GM12878 (cell line): ENCODE measurements around the gene HM13. TPM values are rescaled to one million over a fixed set of nuclear protein-coding genes. Genes with fewer than 3 reads are reported as not detected.

Experiments used
- ATAC-seq: fragments of 200-7000 bp; cut with Tn5 transposase; 3 replicates; pipeline ENCODE4 v1.9.1; 2020; ENCODE audit warnings: mild to moderate bottlenecking, moderate library complexity
- BruUV-seq: library from RNA; stranded (reverse); fragments of 400-500 nt; replicated peaks from 2 replicates; lab custom pipeline; 2021; lab: Mats Ljungman, UMichigan
- CTCF ChIA-PET: fragments of 300-600 bp; sonication (Branson Sonifier 250); formaldehyde crosslinking; extraction: SDS; loops from one replicate; lab custom pipeline; 2021; ENCODE audit warnings: inconsistent platforms; lab: Yijun Ruan, JAX
- POLR2A ChIA-PET: fragments of 350-600 bp; formaldehyde crosslinking; extraction: SDS; loops from one replicate; lab custom pipeline; 2021; ENCODE audit warnings: inconsistent platforms; lab: Charles Lee
- RAD21 ChIA-PET: fragments of 300-600 bp; sonication (Branson Sonifier 250); formaldehyde crosslinking; loops from one replicate; lab custom pipeline; 2023; ENCODE audit warnings: antibody characterized with exemption; ENCODE audit not compliant: unreplicated experiment; lab: Charles Lee
- SMC1A ChIA-PET: fragments of 300-600 bp; sonication (Branson Sonifier 250); formaldehyde crosslinking; loops from one replicate; lab custom pipeline; 2023; ENCODE audit not compliant: unreplicated experiment, uncharacterized antibody; lab: Charles Lee
- DNase-seq: peaks from one replicate; pipeline ENCODE4 v3.0.0-alpha.2; 2011; ENCODE audit warnings: low read depth, low spot score
- FAIRE-seq: peaks from 3 replicates; lab custom pipeline; 2011; peaks lifted over from hg19 to GRCh38; lab: Jason Lieb, UNC
- H2AFZ ChIP-seq: 2 replicates; pipeline ENCODE4 v1.6.0; 2011; ENCODE audit warnings: low read depth, low read length, control low read depth; ENCODE audit not compliant: control insufficient read depth
- H3K27ac ChIP-seq: 2 replicates; pipeline ENCODE4 v1.5.1; 2011; ENCODE audit warnings: control low read depth; ENCODE audit not compliant: control insufficient read depth, insufficient read depth
- H3K27me3 ChIP-seq, 2 experiments: replicated peaks in 1 of 2; 2 replicates each; pipeline versions ENCODE4 v1.6.0 to v1.6.1; 2011; ENCODE audit warnings: low read length in 1 of 2; ENCODE audit not compliant: control insufficient read depth in 2 of 2, insufficient read depth in 2 of 2
- H3K36me3 ChIP-seq, 2 experiments: 2 replicates each; pipeline ENCODE4 v1.5.1; 2011; ENCODE audit warnings: low read length in 1 of 2; ENCODE audit not compliant: control insufficient read depth in 2 of 2, insufficient read depth in 2 of 2
- H3K4me1 ChIP-seq: 2 replicates; pipeline ENCODE4 v1.6.1; 2011; ENCODE audit warnings: mild to moderate bottlenecking, low read length, moderate library complexity, mixed read lengths; ENCODE audit not compliant: control insufficient read depth, insufficient read depth
- H3K4me2 ChIP-seq: 2 replicates; pipeline ENCODE4 v1.6.0; 2011; ENCODE audit warnings: control low read depth; ENCODE audit not compliant: control insufficient read depth, insufficient read depth
- H3K4me3 ChIP-seq: fragments of 200-600 bp; sonication (generic); 2 replicates; pipeline ENCODE4 v1.5.1; 2016
- H3K79me2 ChIP-seq: 2 replicates; pipeline ENCODE4 v1.6.0; 2011; ENCODE audit warnings: low read length; ENCODE audit not compliant: control insufficient read depth, insufficient read depth
- H3K9ac ChIP-seq: 2 replicates; pipeline ENCODE4 v1.8.0; 2011; ENCODE audit warnings: low read length, control low read depth, mixed read lengths; ENCODE audit not compliant: control insufficient read depth, insufficient read depth
- H3K9me3 ChIP-seq: replicated peaks from 3 replicates; pipeline ENCODE4 v1.5.1; 2011; ENCODE audit warnings: mild to moderate bottlenecking, low read length; ENCODE audit not compliant: control insufficient read depth, insufficient read depth
- H4K20me1 ChIP-seq: 2 replicates; pipeline ENCODE4 v1.6.0; 2011; ENCODE audit not compliant: control insufficient read depth, insufficient read depth
- ATF7 ChIP-seq: fragments of 450-650 bp; IDR thresholded peaks from 2 replicates; pipeline ENCODE4 v1.6.1; 2016; ENCODE audit warnings: low read depth, mild to moderate bottlenecking
- BCL11A ChIP-seq: IDR thresholded peaks from 2 replicates; pipeline ENCODE4 v1.6.1; 2011; ENCODE audit warnings: low read depth, low read length
- CEBPB ChIP-seq, 2 experiments: fragments of 150-350 bp in 1 of 2; IDR thresholded peaks; 2 replicates each; pipeline ENCODE4 v1.6.1; 2012 to 2014; ENCODE audit warnings: low read depth in 2 of 2, low read length in 2 of 2, borderline replicate concordance in 1 of 2, inconsistent platforms in 1 of 2
- CHD1 ChIP-seq: IDR thresholded peaks from 2 replicates; pipeline ENCODE4 v1.6.1; 2012; ENCODE audit warnings: low read depth, low read length, improper control_type of control experiment
- MYB ChIP-seq: fragments of 150-350 bp; IDR thresholded peaks from 2 replicates; pipeline ENCODE4 v1.6.1; 2014; ENCODE audit warnings: mild to moderate bottlenecking, low read depth, low read length, borderline replicate concordance
- NFXL1 ChIP-seq: fragments of 450-650 bp; IDR thresholded peaks from 2 replicates; pipeline ENCODE4 v1.6.1; 2017; ENCODE audit warnings: antibody characterized with exemption, mild to moderate bottlenecking, borderline replicate concordance
- NR2C2 ChIP-seq: IDR thresholded peaks from 2 replicates; pipeline ENCODE4 v1.6.1; 2011; ENCODE audit warnings: borderline replicate concordance, low read depth; ENCODE audit not compliant: control insufficient read depth, insufficient read length
- STAT3 ChIP-seq: IDR thresholded peaks from 2 replicates; pipeline ENCODE4 v1.6.1; 2011; ENCODE audit warnings: low read depth, low read length, improper control_type of control experiment
- TBL1XR1 ChIP-seq: IDR thresholded peaks from 2 replicates; pipeline ENCODE4 v1.6.1; 2012; ENCODE audit warnings: low read depth, low read length, improper control_type of control experiment
- TCF3 ChIP-seq: IDR thresholded peaks from 2 replicates; pipeline ENCODE4 v1.6.1; 2012; ENCODE audit warnings: low read depth, mild to moderate bottlenecking, low read length, borderline replicate concordance; ENCODE audit not compliant: insufficient read depth
- YY1 ChIP-seq: IDR thresholded peaks from 2 replicates; pipeline ENCODE4 v1.6.1; 2011; ENCODE audit warnings: low read depth, mild to moderate bottlenecking, low read length
- WGBS: methylation state at CpG from one replicate; pipeline ENCODE4 v1.1.6; 2016; ENCODE audit warnings: low lambda C conversion rate; ENCODE audit not compliant: insufficient replicate concordance, insufficient coverage; ENCODE audit errors: missing lambda C conversion rate; 5-methylcytosine and 5-hydroxymethylcytosine counted together
- in situ Hi-C: fragments of 300-500 bp; cut with MboI; formaldehyde crosslinking; loops from 9 replicates; pipeline ENCODE4 v1.14.3; 2018; ENCODE audit warnings: mixed read lengths
- intact Hi-C: fragments of 100-400 bp; cut with micrococcal nuclease; formaldehyde crosslinking; loops from one replicate; pipeline ENCODE4 v1.14.2; 2022; ENCODE audit not compliant: unreplicated experiment
- polyA plus RNA-seq, 11 experiments: library from polyadenylated mRNA; depleted of rRNA in 4 of 11; unstranded in 6 of 11; stranded (reverse) in 5 of 11; fragments of >200 nt; fragmentation: Nextera tagmentation in 4 of 11; fragmentation: Illumina TruSeq in 1 of 11; extraction: Ambion mirVana in 4 of 11; extraction: Trizol in 1 of 11; gene quantifications; 1 replicate in 1 of 11; 2 replicates in 10 of 11; pipeline versions ENCODE4 v1.2.1 to v1.2.3, GENCODE V29; 2011 to 2016; ENCODE audit warnings: inconsistent platforms in 2 of 11, missing spikeins in 2 of 11, low read depth in 1 of 11
- total RNA-seq, 4 experiments: library from RNA; depleted of rRNA in 3 of 4; stranded (reverse); fragments of >200 nt in 3 of 4; fragmentation: Illumina TruSeq in 1 of 4; extraction: Trizol in 1 of 4; gene quantifications; 2 replicates each; pipeline versions ENCODE4 v1.2.1 to v1.2.3, GENCODE V29; 2013 to 2021
- TF ChIP-seq, protein P1 (sequence below), 3 experiments: IDR thresholded peaks in 2 of 3; conservative IDR thresholded peaks in 1 of 3; 2 replicates each; pipeline ENCODE4 v1.5.1; 2011; ENCODE audit warnings: low read depth in 3 of 3, low read length in 3 of 3, mild to moderate bottlenecking in 3 of 3, control low read depth in 2 of 3, moderate library complexity in 2 of 3, inconsistent platforms in 1 of 3, mixed read lengths in 1 of 3; ENCODE audit not compliant: control insufficient read depth in 2 of 3, insufficient read depth in 1 of 3; ENCODE audit errors: extremely low read depth in 1 of 3
- TF ChIP-seq, protein P2 (sequence below): IDR thresholded peaks from 2 replicates; pipeline ENCODE4 v1.6.1; 2012; ENCODE audit warnings: mild to moderate bottlenecking, low read depth, low read length

HM13 gene
- total and polyA plus RNA-seq, 10 of the 15 experiments (the other 5 are each of a cell fraction or from before 2014, with no cell fraction given), result 4.8 to 185 (median 81.7) TPM

DNA sequence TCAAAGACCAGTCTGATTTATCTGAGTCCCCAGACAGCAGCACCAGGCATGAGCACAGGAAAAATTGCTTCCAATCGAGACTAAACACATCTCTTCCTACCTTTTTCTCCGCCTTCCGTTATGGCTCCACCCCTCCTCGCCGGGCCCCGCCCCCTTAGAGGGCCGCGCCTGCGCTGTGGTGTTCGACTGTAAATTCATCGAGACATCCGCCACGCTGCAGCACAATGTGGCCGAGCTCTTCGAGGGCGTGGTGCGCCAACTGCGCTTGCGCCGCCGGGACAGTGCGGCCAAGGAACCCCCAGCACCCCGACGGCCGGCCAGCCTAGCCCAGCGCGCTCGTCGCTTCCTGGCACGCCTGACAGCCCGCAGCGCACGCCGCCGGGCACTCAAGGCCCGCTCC is 30.2 kb upstream of the HM13 start:
- DNase-seq (no peak), ATAC-seq (no peak), FAIRE-seq (no peak)
- no peaks in the 10 kb centered on the region for H3K36me3 ChIP-seq
- H3K27me3 ChIP-seq, result peaks cover 1 to 2% of the 10 kb centered on the region in 2 experiments; a peak in 3 of 4 replicates
- TF ChIP-seq TCF3 (no peak), TBL1XR1 (no peak), CEBPB (IDR thresholded peaks at IDR 0.05; ENCODE audit: borderline replicate concordance in 1 of 2, low read depth in 2 of 2, low read length in 2 of 2) (no peak), NR2C2 (no peak), CHD1 (no peak), MYB (no peak), YY1 (no peak), ATF7 (no peak), BCL11A (no peak), STAT3 (no peak), NFXL1 (no peak)
- TF ChIP-seq, protein P1, sequence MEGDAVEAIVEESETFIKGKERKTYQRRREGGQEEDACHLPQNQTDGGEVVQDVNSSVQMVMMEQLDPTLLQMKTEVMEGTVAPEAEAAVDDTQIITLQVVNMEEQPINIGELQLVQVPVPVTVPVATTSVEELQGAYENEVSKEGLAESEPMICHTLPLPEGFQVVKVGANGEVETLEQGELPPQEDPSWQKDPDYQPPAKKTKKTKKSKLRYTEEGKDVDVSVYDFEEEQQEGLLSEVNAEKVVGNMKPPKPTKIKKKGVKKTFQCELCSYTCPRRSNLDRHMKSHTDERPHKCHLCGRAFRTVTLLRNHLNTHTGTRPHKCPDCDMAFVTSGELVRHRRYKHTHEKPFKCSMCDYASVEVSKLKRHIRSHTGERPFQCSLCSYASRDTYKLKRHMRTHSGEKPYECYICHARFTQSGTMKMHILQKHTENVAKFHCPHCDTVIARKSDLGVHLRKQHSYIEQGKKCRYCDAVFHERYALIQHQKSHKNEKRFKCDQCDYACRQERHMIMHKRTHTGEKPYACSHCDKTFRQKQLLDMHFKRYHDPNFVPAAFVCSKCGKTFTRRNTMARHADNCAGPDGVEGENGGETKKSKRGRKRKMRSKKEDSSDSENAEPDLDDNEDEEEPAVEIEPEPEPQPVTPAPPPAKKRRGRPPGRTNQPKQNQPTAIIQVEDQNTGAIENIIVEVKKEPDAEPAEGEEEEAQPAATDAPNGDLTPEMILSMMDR (IDR thresholded peaks at IDR 0.05 in 2 of 3, conservative IDR thresholded peaks at IDR 0.05 in 1 of 3; ENCODE audit: control insufficient read depth in 2 of 3, extremely low read depth in 1 of 3, insufficient read depth in 1 of 3, low read depth in 3 of 3, low read length in 3 of 3), result no peak
- TF ChIP-seq, protein P2, sequence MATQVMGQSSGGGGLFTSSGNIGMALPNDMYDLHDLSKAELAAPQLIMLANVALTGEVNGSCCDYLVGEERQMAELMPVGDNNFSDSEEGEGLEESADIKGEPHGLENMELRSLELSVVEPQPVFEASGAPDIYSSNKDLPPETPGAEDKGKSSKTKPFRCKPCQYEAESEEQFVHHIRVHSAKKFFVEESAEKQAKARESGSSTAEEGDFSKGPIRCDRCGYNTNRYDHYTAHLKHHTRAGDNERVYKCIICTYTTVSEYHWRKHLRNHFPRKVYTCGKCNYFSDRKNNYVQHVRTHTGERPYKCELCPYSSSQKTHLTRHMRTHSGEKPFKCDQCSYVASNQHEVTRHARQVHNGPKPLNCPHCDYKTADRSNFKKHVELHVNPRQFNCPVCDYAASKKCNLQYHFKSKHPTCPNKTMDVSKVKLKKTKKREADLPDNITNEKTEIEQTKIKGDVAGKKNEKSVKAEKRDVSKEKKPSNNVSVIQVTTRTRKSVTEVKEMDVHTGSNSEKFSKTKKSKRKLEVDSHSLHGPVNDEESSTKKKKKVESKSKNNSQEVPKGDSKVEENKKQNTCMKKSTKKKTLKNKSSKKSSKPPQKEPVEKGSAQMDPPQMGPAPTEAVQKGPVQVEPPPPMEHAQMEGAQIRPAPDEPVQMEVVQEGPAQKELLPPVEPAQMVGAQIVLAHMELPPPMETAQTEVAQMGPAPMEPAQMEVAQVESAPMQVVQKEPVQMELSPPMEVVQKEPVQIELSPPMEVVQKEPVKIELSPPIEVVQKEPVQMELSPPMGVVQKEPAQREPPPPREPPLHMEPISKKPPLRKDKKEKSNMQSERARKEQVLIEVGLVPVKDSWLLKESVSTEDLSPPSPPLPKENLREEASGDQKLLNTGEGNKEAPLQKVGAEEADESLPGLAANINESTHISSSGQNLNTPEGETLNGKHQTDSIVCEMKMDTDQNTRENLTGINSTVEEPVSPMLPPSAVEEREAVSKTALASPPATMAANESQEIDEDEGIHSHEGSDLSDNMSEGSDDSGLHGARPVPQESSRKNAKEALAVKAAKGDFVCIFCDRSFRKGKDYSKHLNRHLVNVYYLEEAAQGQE, result no peak
- H3K27ac ChIP-seq, result no peak overlapping the region
- ChIA-PET SMC1A (no interaction called here), RAD21 (no interaction called here), POLR2A (interaction anchor here (0.7 kb wide), 1 partner anchor 102 kb away, joined by 3 read pairs; no protein-coding TSS in a partner anchor), CTCF (interaction anchor here (0.6 kb wide), 1 partner anchor 170 kb away, joined by 3 read pairs; no protein-coding TSS in a partner anchor)
- BruUV-seq, result no TSS peak
- H3K4me1 ChIP-seq, result no peaks in the 10 kb centered on the region
- no peak overlapping the region for H3K9ac ChIP-seq
- no peaks in the 10 kb centered on the region for H3K9me3 ChIP-seq
- in situ Hi-C loops, result no loop called here
- H3K4me2 ChIP-seq, result no peak overlapping the region
- H4K20me1 ChIP-seq, result no peaks in the 10 kb centered on the region
- H3K79me2 ChIP-seq, result no peaks in the 10 kb centered on the region
- H3K4me3 ChIP-seq, result no peak overlapping the region
- 65% methylated on average over 36 of the region's 36 CpGs for WGBS
- no peak overlapping the region for H2AFZ ChIP-seq
- intact Hi-C loops, result no loop called here
